CMK (cell line): ENCODE measurements around the gene FRG2B.
A peak's percentile ranks its signal among the peaks of the same experiment; 100 is the strongest.
"Not testable (repeated sequence)": the region's sequence is repeated elsewhere in the genome, so short reads cannot be mapped to it uniquely, and the experiment has no call there.

Experiments
- DNase-seq: peaks from one replicate; pipeline ENCODE4 v3.0.0-alpha.2; 2010; ENCODE audit warnings: low read depth

The FRG2B gene

DNA sequence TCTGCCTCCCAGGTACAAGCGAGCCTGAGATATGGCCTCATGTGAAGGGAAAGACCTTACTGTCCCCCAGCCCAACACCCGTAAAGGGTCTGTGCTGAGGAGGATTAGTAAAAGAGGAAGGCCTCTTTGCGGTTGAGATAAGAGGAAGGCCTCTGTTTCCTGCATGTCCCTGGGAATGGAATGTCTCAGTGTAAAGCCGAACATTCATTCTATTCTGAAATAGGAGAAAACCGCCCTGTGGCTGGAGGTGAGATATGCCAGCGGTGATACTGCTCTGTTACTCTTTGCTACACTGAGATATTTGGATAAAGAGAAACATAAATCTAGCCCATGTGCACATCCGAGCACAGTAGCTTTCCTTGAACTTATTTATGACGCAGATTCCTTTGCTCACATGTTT is 26.7 kb downstream of the FRG2B start:
- DNase-seq, result peak; percentile 9

DNA sequence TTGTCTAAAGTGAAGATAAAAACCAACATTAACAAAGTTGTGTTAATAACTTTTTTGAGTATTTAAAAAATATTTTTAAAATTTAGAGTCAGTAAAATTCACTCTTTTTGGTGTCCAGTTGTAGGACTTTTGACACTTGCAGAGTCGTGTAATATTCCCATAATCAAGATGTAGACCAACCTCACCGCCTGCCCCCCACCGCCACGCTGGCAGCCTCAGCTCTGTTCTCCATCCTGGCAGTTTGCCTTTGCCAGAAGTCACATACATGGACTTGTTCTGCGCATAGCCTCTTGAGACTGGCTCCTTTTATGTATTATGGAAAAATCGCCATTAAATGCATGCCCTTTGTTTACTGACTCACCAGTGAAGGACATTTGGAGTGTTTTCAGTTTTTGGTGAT is 33.9 kb downstream of the FRG2B start:
- DNase-seq, result no peak

DNA sequence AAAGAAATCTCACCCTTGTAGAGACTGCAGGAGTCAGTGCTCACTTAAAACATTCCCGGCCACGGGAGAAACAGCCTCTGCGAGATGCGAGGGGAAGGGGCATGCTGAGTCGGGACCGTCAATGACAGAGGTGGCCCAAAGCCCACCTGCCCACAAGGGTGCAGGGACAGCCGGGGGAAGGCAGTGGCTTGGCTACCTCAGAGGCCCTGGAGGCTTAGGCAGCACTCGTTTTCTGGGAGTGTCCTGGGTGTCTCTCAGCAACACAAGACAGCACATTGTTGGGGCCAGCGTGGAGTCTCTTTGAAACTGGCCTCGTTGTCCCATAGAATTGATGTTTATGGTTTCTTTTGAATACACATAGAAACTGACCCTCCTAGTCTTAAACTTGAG is 35.6 kb downstream of the FRG2B start:
- DNase-seq, result no peak

DNA sequence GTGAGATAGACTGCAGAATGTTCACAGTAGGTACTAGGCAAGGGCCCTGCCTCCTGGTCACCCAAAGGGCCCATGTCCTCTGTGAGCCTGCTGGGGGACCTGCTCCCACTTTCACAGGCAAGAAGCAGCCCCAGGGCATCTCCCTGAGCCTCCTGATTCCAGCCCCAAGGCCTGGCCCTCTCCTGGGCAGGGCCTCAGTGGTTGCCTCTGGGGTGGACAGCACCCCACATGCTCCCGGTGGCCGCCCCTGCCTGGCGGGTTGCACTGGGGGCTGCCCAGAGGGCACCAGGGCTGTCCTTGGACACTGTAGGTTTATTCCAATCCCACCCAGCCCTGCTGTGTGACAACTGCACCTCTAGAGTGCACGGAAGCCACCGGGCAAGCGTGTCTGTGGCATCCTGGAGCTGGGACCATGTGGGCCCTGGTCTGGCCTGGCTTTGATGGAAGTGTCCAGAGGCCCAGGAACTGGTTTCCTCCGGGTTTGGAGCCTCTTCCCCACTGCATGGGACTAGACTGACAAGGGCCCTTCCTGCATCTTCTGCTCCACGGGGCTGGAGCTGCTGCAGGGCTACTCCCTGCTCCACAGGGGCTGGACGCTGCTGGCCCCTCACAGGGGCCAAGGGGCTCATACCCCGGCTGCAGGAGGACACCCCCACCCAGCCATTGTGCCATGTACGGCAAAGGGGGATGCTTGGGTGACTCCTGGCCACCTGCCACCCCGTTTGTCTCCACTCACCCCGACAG is 36.2 kb downstream of the FRG2B start:
- no peak for DNase-seq

- not testable (repeated sequence) for DNase-seq
Observed at GRCh38 chr10:133577037-133577436, 49.6 kb downstream of the FRG2B start.
